Ectodermal cell (in vitro differentiated cells): ENCODE measurements around the gene TRIM42.

Source experiments
- H3K27ac ChIP-seq: 2 replicates; pipeline ENCODE4 v1.7.0; 2013; ENCODE audit warnings: mild to moderate bottlenecking, low read depth, low read length; ENCODE audit not compliant: insufficient read depth, poor library complexity, severe bottlenecking
- H3K27me3 ChIP-seq: 2 replicates; pipeline ENCODE4 v1.7.0; 2013; ENCODE audit warnings: mild to moderate bottlenecking, low read length; ENCODE audit not compliant: insufficient read depth, control insufficient read depth, poor library complexity, severe bottlenecking
- H3K36me3 ChIP-seq: one replicate; pipeline ENCODE4 v1.7.0; 2013; ENCODE audit warnings: low read length; ENCODE audit not compliant: control insufficient read depth, insufficient read depth
- H3K4me1 ChIP-seq: one replicate; pipeline ENCODE4 v1.7.0; 2013; ENCODE audit warnings: low read length; ENCODE audit not compliant: control insufficient read depth, insufficient read depth
- H3K4me3 ChIP-seq: 2 replicates; pipeline ENCODE4 v1.7.0; 2013; ENCODE audit warnings: low read depth, low read length, control low read depth; ENCODE audit not compliant: insufficient read depth
- H3K9me3 ChIP-seq: 2 replicates; pipeline ENCODE4 v1.7.0; 2013; ENCODE audit warnings: mild to moderate bottlenecking, low read length, moderate library complexity; ENCODE audit not compliant: control insufficient read depth
- WGBS, 2 experiments: methylation state at CpG; one replicate each; pipeline ENCODE4 v1.1.7; 2013; ENCODE audit warnings: missing lambda C conversion rate in 2 of 2; 5-methylcytosine and 5-hydroxymethylcytosine counted together

The TRIM42 gene

GRCh38 chr3:140724856-140725812, 47.3 kb downstream of the TRIM42 start:
- 90 to 92% methylated on average over 4 of the region's 4 CpGs for WGBS, 2 experiments
- H3K4me3 ChIP-seq = no peak overlapping the region
- no peaks in the 10 kb centered on the region for H3K27me3 ChIP-seq
- no peaks in the 10 kb centered on the region for H3K36me3 ChIP-seq
- no peaks in the 10 kb centered on the region for H3K9me3 ChIP-seq
- H3K27ac ChIP-seq = no peak overlapping the region
- no peaks in the 10 kb centered on the region for H3K4me1 ChIP-seq

GRCh38 chr3:140726066-140726465, 48.2 kb downstream of the TRIM42 start:
- no peaks in the 10 kb centered on the region for H3K27me3 ChIP-seq
- 83 to 89% methylated on average over 1 of the region's 1 CpG for WGBS, 2 experiments
- H3K9me3 ChIP-seq = no peaks in the 10 kb centered on the region

GRCh38 chr3:140727886-140728285, 50.0 kb downstream of the TRIM42 start:
- Histone ChIP-seq H3K36me3 (no peaks in the 10 kb centered on the region), H3K4me3 (no peak overlapping the region), H3K27me3 (no peaks in the 10 kb centered on the region), H3K27ac (no peak overlapping the region), H3K9me3 (no peaks in the 10 kb centered on the region), H3K4me1 (no peaks in the 10 kb centered on the region)
- WGBS, 2 experiments = 75 to 79% methylated on average over 4 of the region's 4 CpGs

More at GRCh38 chr3:140726066-140726465, 48.2 kb downstream of the TRIM42 start:
- H3K4me3 ChIP-seq = no peak overlapping the region
- no peaks in the 10 kb centered on the region for H3K4me1 ChIP-seq
- H3K36me3 ChIP-seq = no peaks in the 10 kb centered on the region
- no peak overlapping the region for H3K27ac ChIP-seq

GRCh38 chr3:140731440-140732119, 53.7 kb downstream of the TRIM42 start:
- Histone ChIP-seq H3K36me3 (no peaks in the 10 kb centered on the region), H3K4me1 (no peaks in the 10 kb centered on the region), H3K4me3 (no peak overlapping the region), H3K9me3 (no peaks in the 10 kb centered on the region), H3K27me3 (no peaks in the 10 kb centered on the region), H3K27ac (no peak overlapping the region)
- WGBS, 2 experiments = 91 to 94% methylated on average over 6 of the region's 6 CpGs

- no peaks in the 10 kb centered on the region for H3K36me3 ChIP-seq
- H3K27ac ChIP-seq = no peak overlapping the region
- H3K4me3 ChIP-seq = no peak overlapping the region
- 86 to 90% methylated on average over 3 of the region's 3 CpGs for WGBS, 2 experiments
- H3K27me3 ChIP-seq = no peaks in the 10 kb centered on the region
- H3K4me1 ChIP-seq = no peaks in the 10 kb centered on the region
- no peaks in the 10 kb centered on the region for H3K9me3 ChIP-seq
These were observed 55.8 kb downstream of the TRIM42 start for GRCh38 chr3:140733623-140734022.

- Histone ChIP-seq H3K27me3 (no peaks in the 10 kb centered on the region), H3K4me1 (no peaks in the 10 kb centered on the region), H3K36me3 (no peaks in the 10 kb centered on the region), H3K4me3 (no peak overlapping the region), H3K9me3 (no peaks in the 10 kb centered on the region), H3K27ac (no peak overlapping the region)
- WGBS, 2 experiments = 49 to 51% methylated on average over 5 of the region's 5 CpGs
These were observed 59.1 kb downstream of the TRIM42 start for GRCh38 chr3:140736863-140737460.

GRCh38 chr3:140742116-140742515, 64.3 kb downstream of the TRIM42 start:
- Histone ChIP-seq H3K4me1 (no peaks in the 10 kb centered on the region), H3K27me3 (no peaks in the 10 kb centered on the region), H3K4me3 (no peak overlapping the region), H3K9me3 (no peaks in the 10 kb centered on the region), H3K27ac (no peak overlapping the region), H3K36me3 (no peaks in the 10 kb centered on the region)
- WGBS, 2 experiments = 88 to 98% methylated on average over 2 of the region's 2 CpGs

- H3K4me3 ChIP-seq = no peak overlapping the region
- H3K4me1 ChIP-seq = no peaks in the 10 kb centered on the region
- H3K36me3 ChIP-seq = no peaks in the 10 kb centered on the region
- no peak overlapping the region for H3K27ac ChIP-seq
- H3K9me3 ChIP-seq = no peaks in the 10 kb centered on the region
- H3K27me3 ChIP-seq = no peaks in the 10 kb centered on the region
- WGBS, 2 experiments = 76 to 91% methylated on average over 3 of the region's 3 CpGs
These were observed 70.3 kb downstream of the TRIM42 start for GRCh38 chr3:140748171-140748570.

- Histone ChIP-seq H3K4me3 (no peak overlapping the region), H3K36me3 (no peaks in the 10 kb centered on the region), H3K9me3 (no peaks in the 10 kb centered on the region), H3K27ac (no peak overlapping the region), H3K4me1 (no peaks in the 10 kb centered on the region), H3K27me3 (no peaks in the 10 kb centered on the region)
- WGBS, 2 experiments = 60 to 100% methylated on average over 1 of the region's 1 CpG
These were observed 71.0 kb downstream of the TRIM42 start for GRCh38 chr3:140748903-140749302.
